Heart left ventricle (tissue), 16 donors: ENCODE results near the gene SERPINA12. TPM values are rescaled to one million over a fixed set of nuclear protein-coding genes. Genes with fewer than 3 reads are reported as not detected.
"Not testable (repeated sequence)": the region's sequence is repeated elsewhere in the genome, so short reads cannot be mapped to it uniquely, and the experiment has no call there.

ENCODE experiments used
- ATAC-seq, 4 donors: fragments of 200-7000 bp; cut with Tn5 transposase; one replicate each; pipeline ENCODE4 v1.9.1; 2020 to 2022; ENCODE audit warnings: moderate library complexity in 4 of 4, mild to moderate bottlenecking in 3 of 4, moderate number of reproducible peaks in 1 of 4
- DNase-seq, 5 donors: peaks; one replicate each; pipeline ENCODE4 v3.0.0-alpha.2; 2020
- H3K27ac ChIP-seq, 12 donors: fragments of 200-600 bp; sonication (generic) in 4 of 12; one replicate each; pipeline versions ENCODE4 v1.5.0 to v1.8.0; 2016 to 2022; ENCODE audit warnings: mild to moderate bottlenecking in 2 of 12
- H3K27me3 ChIP-seq, 9 donors: fragments of 200-600 bp; sonication (generic) in 2 of 9; one replicate each; pipeline versions ENCODE4 v1.5.1 to v1.8.0; 2016 to 2022; ENCODE audit warnings: mild to moderate bottlenecking in 3 of 9
- H3K36me3 ChIP-seq, 9 donors: fragments of 200-600 bp; sonication (generic) in 2 of 9; one replicate each; pipeline versions ENCODE4 v1.5.0 to v1.8.0; 2018 to 2022; ENCODE audit warnings: mild to moderate bottlenecking in 2 of 9
- H3K4me1 ChIP-seq, 12 donors: fragments of 200-600 bp; sonication (generic) in 4 of 12; one replicate each; pipeline versions ENCODE4 v1.5.0 to v1.8.0; 2016 to 2022; ENCODE audit warnings: mild to moderate bottlenecking in 3 of 12
- H3K4me3 ChIP-seq, 12 donors: fragments of 200-600 bp; sonication (generic) in 4 of 12; one replicate each; pipeline versions ENCODE4 v1.5.0 to v1.8.0; 2017 to 2022; ENCODE audit warnings: mild to moderate bottlenecking in 9 of 12, moderate library complexity in 4 of 12
- H3K9me3 ChIP-seq, 12 donors: fragments of 200-600 bp; sonication (generic) in 4 of 12; one replicate each; pipeline versions ENCODE4 v1.5.0 to v1.8.0; 2016 to 2022; ENCODE audit warnings: mild to moderate bottlenecking in 1 of 12
- CTCF ChIP-seq, 12 donors: fragments of 200-600 bp; sonication (generic) in 4 of 12; IDR thresholded peaks; one replicate each; pipeline versions ENCODE4 v1.5.0 to v1.8.0; 2018 to 2022; ENCODE audit warnings: antibody characterized with exemption in 12 of 12, mild to moderate bottlenecking in 5 of 12
- POLR2A ChIP-seq, 2 donors: fragments of 450-650 bp; IDR thresholded peaks; one replicate each; pipeline ENCODE4 v1.6.1; 2017; ENCODE audit warnings: antibody characterized with exemption in 2 of 2, mild to moderate bottlenecking in 2 of 2, moderate library complexity in 2 of 2
- WGBS, 4 donors: extraction: QIAGEN DNeasy Blood & Tissue Kit in 2 of 4; methylation state at CpG; one replicate each; pipeline versions ENCODE4 v1.1.5 to v1.1.7; 2013 to 2018; 5-methylcytosine and 5-hydroxymethylcytosine counted together
- intact Hi-C, 10 donors: fragments of 100-400 bp; cut with DNase I; formaldehyde crosslinking; loops; one replicate each; pipeline versions ENCODE4 v1.11.1 to v1.14.2; 2022
- polyA plus RNA-seq, 2 donors: library from polyadenylated mRNA; stranded (reverse); fragments of 200-250 nt; gene quantifications; one replicate each; pipeline ENCODE4 v1.2.3, GENCODE V29; 2013
- total RNA-seq, 9 donors: library from RNA; depleted of rRNA in 2 of 9; stranded (reverse); fragments of >200 nt in 2 of 9; fragmentation: NEBNext Ultra II Directional in 3 of 9; extraction: Animal tissue kit (Norgen Biotek cat#: 25700) in 3 of 9; gene quantifications; one replicate each; pipeline versions ENCODE4 v1.1.0 to v1.2.4, GENCODE V29; 2016 to 2023
- donor health status: ischemic (EF 13 %, LVEDD 7.1; RV severe dilation, severe dysfunction).
- donor health status: healthy with polysubstance abuse.
- donor health status: DM: no; HTN: yes; CAD: no.
- donor health status: DM: no; HTN: no; CAD: no.
- donor health status: ischemic (EF 25% LVEDD 6.9; RV normal size, moderate dysfunction).
- donor health status: ischemic (EF 25% LVEDD 5.7; RV mildly dilated, moderate dysfunction).
- donor health status: healthy.
- donor health status: DM: yes; HTN: yes; CAD: no.
- donor health status: ischemic (EF 35%, LVEDD 5.7; RV mildly dilated, moderate dysfunction).
- donor health status: nonischemic (EF 11% LVEDD 7.7; RV severe dilation, severe dysfunction).
- donor health status: DM: yes; HTN: yes; CAD: no.
- donor health status: PGD.
- donor health status: ischemic (EF 29% LVEDD 5.4; RV normal size, mild dysfunction).
- donor health status: nonischemic (EF 23%, LVEDD 6.1; RV moderate dilation, normal function).

Gene SERPINA12
- total and polyA plus RNA-seq, 11 donors = not detected

GRCh38 chr14:94515426-94515825, 6.2 kb upstream of the SERPINA12 start:
- H3K36me3 ChIP-seq = no peaks in the 10 kb centered on the region
- peaks cover 0 to 3% (median 0%) of the 10 kb centered on the region in 12 donors for H3K4me1 ChIP-seq
- DNase-seq = no peak
- ATAC-seq = no peak
- TF ChIP-seq POLR2A (IDR thresholded peaks at IDR 0.05) (no peak), CTCF (IDR thresholded peaks at IDR 0.05) (no peak)
- no peak overlapping the region for H3K4me3 ChIP-seq
- intact Hi-C loops = no loop called here
- 74 to 83% (median 83%) methylated on average over 9 of the region's 9 CpGs for WGBS, 4 donors
- no peaks in the 10 kb centered on the region for H3K9me3 ChIP-seq
- H3K27ac ChIP-seq = no peak overlapping the region
- peaks cover 0 to 20% (median 5%) of the 10 kb centered on the region in 9 donors for H3K27me3 ChIP-seq

- 59 to 75% (median 71%) methylated on average over 4 to 7 of the region's 7 CpGs for WGBS, 4 donors
- Histone ChIP-seq H3K36me3 (no peaks in the 10 kb centered on the region), H3K27ac (no peak overlapping the region), H3K9me3 (no peaks in the 10 kb centered on the region), H3K4me1 (peaks cover 0 to 3% (median 0%) of the 10 kb centered on the region in 12 donors), H3K4me3 (no peak overlapping the region), H3K27me3 (peaks cover 0 to 26% (median 5%) of the 10 kb centered on the region in 9 donors)
- intact Hi-C loops = no loop called here
- TF ChIP-seq CTCF (IDR thresholded peaks at IDR 0.05) = no peak
- no peak for TF ChIP-seq POLR2A (IDR thresholded peaks at IDR 0.05)
- ATAC-seq = no peak
- DNase-seq = no peak
Measured at GRCh38 chr14:94514351-94514750, 5.1 kb upstream of the SERPINA12 start.

DNA sequence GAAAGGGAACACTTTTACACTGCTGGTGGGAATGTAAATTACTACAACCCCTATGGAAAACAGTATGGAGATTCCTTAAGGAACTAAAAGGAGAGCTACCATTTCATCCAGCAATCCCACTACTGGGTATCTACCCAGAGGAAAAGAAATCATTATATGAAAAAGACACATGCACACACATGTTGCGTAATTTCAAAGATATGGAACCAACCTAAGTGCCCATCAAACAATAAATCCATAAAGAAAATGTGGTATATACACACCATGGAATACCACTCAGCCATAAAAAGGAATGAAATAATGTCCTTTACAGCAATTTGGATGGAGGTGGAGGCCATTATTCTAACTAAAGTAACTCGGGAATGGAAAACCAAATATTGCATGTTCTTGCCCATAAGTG, 1.2 kb upstream of the SERPINA12 start:
- H3K27ac ChIP-seq, H3K9me3 ChIP-seq, H3K36me3 ChIP-seq, H3K4me1 ChIP-seq, ATAC-seq, H3K4me3 ChIP-seq, DNase-seq, intact Hi-C loops: not testable (repeated sequence)
- H3K27me3 ChIP-seq = peaks cover 0 to 29% (median 5%) of the 10 kb centered on the region in 9 donors
- WGBS, 4 donors = 69 to 76% (median 73%) methylated on average over 2 of the region's 2 CpGs

DNA sequence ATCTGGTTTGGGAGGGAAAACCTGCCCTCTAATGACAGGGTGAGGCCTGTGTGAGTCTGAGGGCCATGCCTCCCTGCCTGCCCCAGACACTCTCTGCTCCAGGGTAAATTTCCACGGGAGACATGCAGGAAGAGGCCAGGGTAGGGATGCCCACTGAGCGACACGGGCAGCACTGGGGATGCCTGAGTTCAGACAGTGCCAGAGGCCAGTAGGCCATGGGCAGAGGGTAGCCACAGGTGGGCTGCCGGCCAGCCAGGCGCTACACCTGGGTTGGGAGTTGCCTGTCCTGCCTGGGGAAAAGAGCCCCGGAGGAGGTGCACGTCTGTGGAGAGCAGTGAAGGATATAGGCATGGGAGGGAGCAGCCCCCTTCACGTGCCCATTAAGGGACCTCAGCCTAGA, 3.6 kb downstream of the SERPINA12 start:
- 74 to 83% (median 79%) methylated on average over 8 of the region's 8 CpGs for WGBS, 4 donors
- H3K27ac ChIP-seq = no peak overlapping the region
- TF ChIP-seq CTCF (IDR thresholded peaks at IDR 0.05) (no peak), POLR2A (IDR thresholded peaks at IDR 0.05) (no peak)
- no peaks in the 10 kb centered on the region for H3K36me3 ChIP-seq
- DNase-seq = no peak
- ATAC-seq = no peak
- no peak overlapping the region for H3K4me3 ChIP-seq
- intact Hi-C loops = no loop called here
- H3K9me3 ChIP-seq = no peaks in the 10 kb centered on the region
- H3K4me1 ChIP-seq = no peaks in the 10 kb centered on the region
- peaks cover 0 to 23% (median 3%) of the 10 kb centered on the region in 9 donors for H3K27me3 ChIP-seq

DNA sequence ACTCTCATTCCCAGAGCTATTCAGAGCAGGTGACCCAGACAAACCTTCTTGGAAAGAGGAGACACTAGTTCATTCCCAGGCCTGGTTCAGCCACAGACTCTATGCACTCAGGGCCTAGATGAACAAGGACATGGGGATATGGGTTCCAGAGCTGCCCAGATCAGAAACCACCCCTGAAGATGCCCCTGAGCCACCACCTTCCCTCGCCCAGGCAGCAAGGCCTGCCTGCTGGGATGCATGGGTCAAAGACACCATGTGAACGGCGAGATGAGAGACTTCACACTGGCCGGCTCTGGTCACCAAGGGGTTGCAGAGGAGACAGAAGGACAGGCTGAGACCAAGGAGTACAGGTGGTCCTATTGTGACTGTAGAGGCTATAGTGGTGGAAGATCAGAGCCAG, 4.1 kb downstream of the SERPINA12 start:
- ATAC-seq = no peak
- no peaks in the 10 kb centered on the region for H3K9me3 ChIP-seq
- 80 to 96% (median 87%) methylated on average over 3 to 4 of the region's 4 CpGs for WGBS, 4 donors
- H3K4me3 ChIP-seq = no peak overlapping the region
- no peaks in the 10 kb centered on the region for H3K36me3 ChIP-seq
- no peak overlapping the region for H3K27ac ChIP-seq
- intact Hi-C loops = no loop called here
- peaks cover 0 to 22% (median 5%) of the 10 kb centered on the region in 9 donors for H3K27me3 ChIP-seq
- DNase-seq = no peak
- no peak for TF ChIP-seq POLR2A (IDR thresholded peaks at IDR 0.05)
- no peak for TF ChIP-seq CTCF (IDR thresholded peaks at IDR 0.05)
- H3K4me1 ChIP-seq = no peaks in the 10 kb centered on the region
